WERI-Rb-1 (cell line): ENCODE data around the gene PIEZO1.
A peak's percentile ranks its signal among the peaks of the same experiment; 100 is the strongest.

Experiments
- DNase-seq: peaks from one replicate; pipeline ENCODE4 v3.0.0-alpha.2; 2020
- H3K27ac ChIP-seq: fragments of 250-450 bp; sonication (Bioruptor Pico); 2 replicates; pipeline ENCODE4 v1.5.1; 2020; ENCODE audit warnings: mild to moderate bottlenecking, moderate library complexity
- H3K27me3 ChIP-seq: fragments of 250-450 bp; sonication (Bioruptor Pico); 2 replicates; pipeline ENCODE4 v1.5.1; 2021; ENCODE audit warnings: mild to moderate bottlenecking, low read depth, moderate library complexity; ENCODE audit not compliant: insufficient read depth, severe bottlenecking
- H3K36me3 ChIP-seq: fragments of 250-450 bp; sonication (Bioruptor Pico); 2 replicates; pipeline ENCODE4 v1.5.1; 2020; ENCODE audit warnings: mild to moderate bottlenecking, moderate library complexity
- H3K4me3 ChIP-seq: 2 replicates; pipeline ENCODE4 v1.5.1; 2011; ENCODE audit warnings: low read depth, mild to moderate bottlenecking, control low read depth, low read length
- H3K9me3 ChIP-seq: fragments of 250-450 bp; sonication (Bioruptor Pico); 2 replicates; pipeline ENCODE4 v1.5.1; 2021; ENCODE audit warnings: mild to moderate bottlenecking, moderate library complexity; ENCODE audit not compliant: severe bottlenecking
- TF ChIP-seq, protein P1 (sequence below): IDR thresholded peaks from 2 replicates; pipeline ENCODE4 v1.5.1; 2011; ENCODE audit warnings: low read depth, mild to moderate bottlenecking, control low read depth, inconsistent platforms, low read length

The PIEZO1 gene

GRCh38 chr16:88807142-88807625, 22.2 kb upstream of the PIEZO1 start:
- H3K36me3 ChIP-seq: peaks cover 56% of the 10 kb centered on the region
- H3K27ac ChIP-seq: no peak overlapping the region
- H3K9me3 ChIP-seq: no peaks in the 10 kb centered on the region
- H3K4me3 ChIP-seq: no peak overlapping the region
- no peak for DNase-seq
- H3K27me3 ChIP-seq: no peaks in the 10 kb centered on the region
- TF ChIP-seq, protein P1, sequence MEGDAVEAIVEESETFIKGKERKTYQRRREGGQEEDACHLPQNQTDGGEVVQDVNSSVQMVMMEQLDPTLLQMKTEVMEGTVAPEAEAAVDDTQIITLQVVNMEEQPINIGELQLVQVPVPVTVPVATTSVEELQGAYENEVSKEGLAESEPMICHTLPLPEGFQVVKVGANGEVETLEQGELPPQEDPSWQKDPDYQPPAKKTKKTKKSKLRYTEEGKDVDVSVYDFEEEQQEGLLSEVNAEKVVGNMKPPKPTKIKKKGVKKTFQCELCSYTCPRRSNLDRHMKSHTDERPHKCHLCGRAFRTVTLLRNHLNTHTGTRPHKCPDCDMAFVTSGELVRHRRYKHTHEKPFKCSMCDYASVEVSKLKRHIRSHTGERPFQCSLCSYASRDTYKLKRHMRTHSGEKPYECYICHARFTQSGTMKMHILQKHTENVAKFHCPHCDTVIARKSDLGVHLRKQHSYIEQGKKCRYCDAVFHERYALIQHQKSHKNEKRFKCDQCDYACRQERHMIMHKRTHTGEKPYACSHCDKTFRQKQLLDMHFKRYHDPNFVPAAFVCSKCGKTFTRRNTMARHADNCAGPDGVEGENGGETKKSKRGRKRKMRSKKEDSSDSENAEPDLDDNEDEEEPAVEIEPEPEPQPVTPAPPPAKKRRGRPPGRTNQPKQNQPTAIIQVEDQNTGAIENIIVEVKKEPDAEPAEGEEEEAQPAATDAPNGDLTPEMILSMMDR: no peak

- TF ChIP-seq, protein P1: no peak
- Histone ChIP-seq H3K27me3 (no peaks in the 10 kb centered on the region), H3K27ac (no peak overlapping the region), H3K36me3 (peaks cover 56% of the 10 kb centered on the region), H3K9me3 (no peaks in the 10 kb centered on the region), H3K4me3 (no peak overlapping the region)
- DNase-seq: no peak
Observed at GRCh38 chr16:88806491-88807111, 21.6 kb upstream of the PIEZO1 start.

- H3K36me3 ChIP-seq: peaks cover 56% of the 10 kb centered on the region
- no peaks in the 10 kb centered on the region for H3K9me3 ChIP-seq
- TF ChIP-seq, protein P1: no peak
- no peak overlapping the region for H3K27ac ChIP-seq
- DNase-seq: no peak
- H3K4me3 ChIP-seq: no peak overlapping the region
- no peaks in the 10 kb centered on the region for H3K27me3 ChIP-seq
Observed at GRCh38 chr16:88805887-88806393, 20.9 kb upstream of the PIEZO1 start.

DNA sequence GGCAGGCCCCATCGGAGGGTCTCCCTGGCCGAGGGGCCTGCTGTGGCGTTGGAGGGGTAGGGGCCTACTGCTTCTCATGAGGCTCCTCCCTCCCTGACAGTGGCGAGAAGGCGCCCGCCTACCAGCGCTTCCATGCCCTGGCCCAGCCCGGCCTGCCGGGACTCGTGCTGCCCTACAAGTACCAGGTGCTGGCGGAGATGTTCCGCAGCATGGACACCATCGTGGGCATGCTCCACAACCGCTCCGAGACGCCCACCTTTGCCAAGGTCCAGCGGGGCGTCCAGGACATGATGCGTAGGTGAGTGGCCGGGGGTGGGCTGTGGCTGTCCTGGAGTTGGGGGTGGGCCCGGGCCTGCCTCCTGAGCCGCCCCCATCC, 20.3 kb upstream of the PIEZO1 start:
- Histone ChIP-seq H3K36me3 (peaks cover 56% of the 10 kb centered on the region), H3K4me3 (peak overlapping the region; percentile 72), H3K27me3 (no peaks in the 10 kb centered on the region), H3K9me3 (no peaks in the 10 kb centered on the region), H3K27ac (no peak overlapping the region)
- no peak for DNase-seq
- TF ChIP-seq, protein P1: no peak

DNA sequence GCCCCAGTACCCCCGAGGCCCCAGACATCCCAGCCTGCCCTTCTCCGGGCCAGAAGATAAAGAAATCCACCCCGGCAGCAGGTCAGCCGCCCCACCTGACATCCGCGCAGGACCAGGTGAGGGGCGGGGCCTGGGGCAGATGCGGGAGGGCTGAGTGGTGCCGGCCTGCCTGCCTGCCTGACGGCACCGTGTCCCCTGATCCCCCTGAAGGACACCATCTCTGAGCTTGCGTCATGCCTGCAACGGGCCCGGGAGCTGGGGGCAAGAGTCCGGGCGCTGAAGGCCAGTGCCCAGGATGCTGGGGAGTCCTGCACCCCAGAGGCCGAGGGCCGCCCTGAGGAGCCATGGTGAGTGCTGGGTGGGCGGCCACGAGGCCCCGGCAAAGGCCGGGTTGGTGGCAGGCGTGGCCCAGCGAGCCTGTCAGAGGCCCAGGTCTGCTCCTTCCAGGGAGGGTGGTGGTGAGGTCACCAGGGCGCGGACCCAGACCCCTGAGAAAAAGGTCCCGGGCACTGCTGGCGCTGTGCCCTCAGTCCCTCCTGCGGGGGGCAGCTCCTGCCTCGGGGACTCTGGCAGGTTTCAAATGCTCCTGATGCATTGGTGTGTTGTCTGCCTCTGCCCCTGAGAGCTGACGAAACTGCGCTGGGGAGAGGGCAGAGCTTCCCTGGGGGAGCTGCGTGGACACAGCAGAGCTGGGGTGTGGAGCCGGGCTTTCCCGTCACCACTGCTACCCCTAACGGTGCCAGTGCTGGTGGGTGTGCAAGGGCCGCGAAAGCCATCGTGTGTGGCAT, 19.7 kb upstream of the PIEZO1 start:
- Histone ChIP-seq H3K9me3 (no peaks in the 10 kb centered on the region), H3K4me3 (peak overlapping the region; percentile 72), H3K36me3 (peaks cover 51% of the 10 kb centered on the region), H3K27ac (peak overlapping the region; percentile 92), H3K27me3 (no peaks in the 10 kb centered on the region)
- TF ChIP-seq, protein P1: no peak
- peak; percentile 50 for DNase-seq
